ENCODE data around the gene SPOCK1.

Gene SPOCK1

DNA sequence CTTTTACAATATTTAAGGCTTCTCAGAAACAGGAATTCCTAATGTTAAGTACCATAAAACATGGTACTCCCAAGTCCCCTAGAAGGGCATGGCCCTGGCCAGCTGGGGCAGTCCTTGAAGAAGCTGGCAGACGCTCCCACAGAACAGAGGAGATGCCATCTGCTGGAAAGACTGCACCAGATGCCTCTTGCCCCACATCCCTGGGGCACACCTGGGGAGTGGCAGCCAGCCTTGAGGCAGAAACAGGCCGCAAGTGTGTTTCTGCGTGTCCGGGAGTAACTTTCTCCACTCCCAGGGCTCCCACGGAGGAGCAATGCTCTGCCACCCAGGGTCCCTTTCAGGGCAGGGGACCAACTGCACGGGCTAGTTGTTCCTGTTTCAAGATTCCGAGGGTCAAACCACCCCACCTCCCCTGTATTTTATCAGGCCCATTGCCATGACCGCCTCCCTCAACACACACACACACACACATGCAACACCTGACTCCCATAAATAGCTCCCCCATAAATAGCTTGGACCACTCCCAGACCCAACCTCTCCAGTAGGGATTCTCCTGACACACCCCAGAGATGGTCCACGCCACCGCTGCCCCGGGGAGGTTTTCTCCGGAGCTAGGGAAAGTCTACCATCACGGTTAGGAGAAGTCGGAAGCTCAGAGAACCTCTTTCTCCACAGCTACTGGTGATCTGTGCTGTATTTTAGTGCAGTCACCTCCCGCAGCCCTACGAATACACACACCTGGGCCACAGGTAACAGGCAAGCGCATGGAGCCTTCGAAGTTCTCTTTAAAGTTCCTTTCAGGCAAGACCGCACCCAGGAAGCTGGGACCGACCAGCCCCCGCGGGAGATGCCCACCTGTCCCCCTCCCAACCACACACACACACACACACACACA is 1.5 kb downstream of the SPOCK1 start:
- intact Hi-C loops (cut with DNase I) = loop anchor here (2.0 to 5.0 kb wide), 3 partner anchors 35 to 695 kb away; no protein-coding TSS in a partner anchor
- DNase-seq = peak in 9 of 10 donors; percentile 31 to 90 (median 49)

DNA sequence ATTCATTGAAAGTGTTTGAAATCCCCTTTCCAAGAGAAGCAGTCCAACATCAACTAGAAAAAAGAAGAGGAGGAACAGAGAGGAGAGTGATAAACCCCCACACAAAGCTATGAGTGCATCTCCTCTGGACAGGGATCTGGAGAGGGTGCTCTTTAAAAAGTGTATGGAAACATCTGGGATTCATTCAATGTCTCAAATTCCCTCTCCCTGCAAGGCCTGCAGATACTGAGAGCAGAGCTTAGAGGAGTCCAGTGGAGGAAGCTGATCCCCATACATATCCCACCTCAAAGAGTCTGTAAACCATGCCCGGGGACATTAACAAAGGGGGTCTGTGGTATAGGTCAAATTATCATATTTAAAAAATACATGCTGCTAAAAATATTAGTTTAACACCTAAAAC is 2.2 kb downstream of the SPOCK1 start:
- DNase-seq = no peak
- intact Hi-C loops (cut with DNase I) = loop anchor here (5.0 kb wide), 2 partner anchors 35 to 155 kb away; no protein-coding TSS in a partner anchor

DNA sequence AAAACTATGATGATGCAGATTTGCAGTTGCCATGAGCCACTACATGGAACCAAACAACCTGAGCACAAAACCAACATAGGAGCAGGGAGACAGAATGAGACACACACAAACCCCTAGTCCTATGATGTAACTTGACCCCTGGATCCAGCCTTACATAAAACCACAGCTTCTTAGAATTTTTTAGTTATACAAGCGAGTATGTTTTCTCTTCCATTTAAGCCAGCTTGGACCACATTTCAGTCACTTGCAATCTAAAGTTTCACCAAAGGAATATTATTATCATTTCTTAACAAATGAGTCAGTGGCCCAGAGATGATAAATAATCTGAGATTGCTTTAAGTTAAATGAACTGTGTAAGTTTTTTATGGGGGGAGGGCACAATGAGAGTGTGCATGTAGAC is 6.8 kb downstream of the SPOCK1 start:
- DNase-seq = no peak
- intact Hi-C loops (cut with DNase I) = no loop called here

DNA sequence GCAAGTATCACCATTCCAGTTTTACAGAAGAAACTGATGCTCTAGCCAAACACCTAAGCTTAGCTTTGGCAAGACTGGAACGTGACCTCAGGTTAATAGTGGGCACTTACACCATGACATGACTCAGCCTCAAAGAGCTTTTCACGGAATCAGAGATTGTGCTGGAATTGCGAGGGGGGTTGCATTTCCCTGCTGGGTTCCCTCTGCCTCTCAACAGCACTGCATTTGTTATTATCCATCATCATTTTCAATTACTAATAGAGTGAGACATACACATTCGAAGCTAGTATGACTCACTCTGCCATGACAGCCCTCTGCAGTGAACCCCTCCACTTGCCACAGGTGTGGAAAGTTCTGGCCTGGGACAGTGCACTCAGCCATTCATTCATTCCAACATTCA is 8.0 kb downstream of the SPOCK1 start:
- no peak for DNase-seq
- intact Hi-C loops (cut with DNase I) = no loop called here

DNA sequence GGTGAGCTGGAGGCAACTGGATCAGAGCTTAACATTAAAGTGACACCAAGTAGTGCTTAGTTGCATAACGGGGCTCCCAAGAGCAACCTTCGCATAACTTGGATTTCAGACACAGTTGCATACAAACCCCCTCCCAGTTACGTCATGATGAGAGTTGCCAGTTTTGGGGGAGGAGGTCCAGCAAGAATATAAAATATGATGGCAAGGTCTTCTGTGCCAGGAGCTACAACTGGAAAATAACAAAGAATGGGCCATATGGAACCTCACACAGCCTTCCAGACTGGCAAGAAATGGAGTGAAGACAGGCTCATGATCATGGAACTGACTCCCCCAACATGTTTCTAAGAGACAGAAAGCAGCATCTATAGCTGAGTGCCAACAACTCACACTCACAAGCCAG is 8.5 kb downstream of the SPOCK1 start:
- intact Hi-C loops (cut with DNase I) = no loop called here
- DNase-seq = no peak

DNA sequence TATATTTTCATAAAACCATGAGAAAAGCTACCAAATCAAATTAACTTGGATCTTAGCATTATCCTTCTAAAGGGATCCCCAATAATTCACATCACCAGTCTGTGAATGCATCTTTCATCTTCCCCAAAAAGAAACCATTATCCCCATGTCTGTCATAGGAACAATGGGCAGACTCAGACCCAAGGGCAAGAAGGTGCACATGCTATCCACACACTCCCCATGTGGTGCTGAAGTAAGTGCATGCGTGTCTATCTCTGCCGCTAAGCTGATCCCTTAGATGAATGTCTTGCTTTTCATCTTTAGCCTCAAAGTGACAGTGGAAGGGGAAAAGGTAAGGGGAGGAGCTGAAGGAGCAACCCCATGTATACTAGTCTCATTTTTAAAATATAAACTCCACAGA is 10.2 kb downstream of the SPOCK1 start:
- intact Hi-C loops (cut with DNase I) = no loop called here
- no peak for DNase-seq

DNA sequence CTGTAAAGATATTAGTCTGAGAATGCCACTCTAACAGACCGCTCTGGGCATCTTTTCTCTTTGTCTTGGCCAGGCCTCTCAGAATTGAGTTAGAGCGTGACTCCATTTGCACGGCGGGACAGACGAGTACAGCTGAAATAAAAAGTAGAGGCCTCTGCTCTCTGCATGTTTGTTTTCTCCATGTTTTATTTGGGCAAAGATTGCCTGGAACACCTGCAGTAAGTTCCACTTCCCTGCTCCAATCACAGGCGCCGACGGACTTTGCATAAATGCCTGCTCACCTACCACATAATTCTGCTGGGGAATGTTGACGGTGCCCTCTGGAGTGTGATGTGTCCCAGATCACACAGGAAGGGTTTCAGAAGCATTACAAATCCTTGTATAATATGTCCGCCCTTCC is 10.6 kb downstream of the SPOCK1 start:
- intact Hi-C loops (cut with DNase I) = no loop called here
- DNase-seq = no peak

DNA sequence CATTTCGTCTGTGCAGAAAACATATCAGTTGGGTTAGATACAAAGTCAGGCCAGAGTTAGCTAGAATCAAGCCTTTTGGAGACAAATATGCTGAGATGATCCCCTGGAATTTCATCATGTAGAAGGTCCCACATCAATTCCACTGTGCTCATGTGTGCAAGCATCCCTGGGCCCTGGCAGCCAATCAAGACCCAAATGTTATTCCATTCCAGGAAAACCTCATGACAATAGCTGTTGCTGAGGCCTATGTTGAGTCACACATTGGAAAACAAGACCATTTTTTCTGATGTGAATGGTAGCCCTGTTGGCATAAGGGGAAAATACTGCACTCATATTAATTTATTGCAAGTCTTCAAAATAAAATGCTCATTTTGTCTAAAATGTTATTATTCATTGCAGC is 11.5 kb downstream of the SPOCK1 start:
- DNase-seq = peak in 4 of 10 donors; percentile 24 to 84 (median 45)
- intact Hi-C loops (cut with DNase I) = no loop called here

DNA sequence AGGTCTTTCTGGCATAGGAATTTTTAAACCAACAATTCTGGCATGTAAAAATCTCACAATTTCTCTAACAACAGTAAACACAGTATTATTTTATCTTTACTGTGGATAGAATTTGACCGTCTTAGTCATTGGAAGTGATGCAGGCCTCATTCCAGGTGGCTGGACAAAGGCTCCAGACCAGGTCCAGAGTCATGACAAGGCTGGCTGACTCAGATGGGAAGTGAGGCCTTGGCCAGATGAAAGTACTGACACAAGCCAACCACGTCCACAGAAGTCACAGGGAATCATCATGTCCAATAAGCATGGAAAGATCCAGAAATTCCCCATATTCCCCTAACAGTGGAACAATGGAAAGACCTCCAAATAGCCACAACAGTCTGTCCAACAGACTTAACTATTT is 12.4 kb downstream of the SPOCK1 start:
- DNase-seq = no peak
- intact Hi-C loops (cut with DNase I) = no loop called here

DNA sequence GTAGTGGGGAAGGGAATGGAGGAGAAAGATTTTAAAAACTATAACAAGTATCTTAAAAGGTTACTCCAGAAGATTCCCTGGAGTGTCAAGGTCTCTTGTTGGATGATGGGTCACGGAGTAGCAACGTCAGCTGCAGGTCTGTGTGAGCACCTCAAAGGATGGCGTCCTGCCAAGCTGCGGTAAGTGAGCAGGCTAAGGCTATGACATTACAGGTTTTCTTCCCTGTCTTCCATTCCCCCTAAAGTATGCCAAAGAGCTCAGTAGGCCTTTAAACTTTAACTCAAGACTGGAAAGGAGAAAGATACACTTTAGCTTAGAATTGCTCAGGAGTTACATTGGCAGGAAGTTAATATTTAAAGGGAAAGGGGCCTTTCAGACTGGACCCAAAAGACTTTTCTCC is 17.5 kb downstream of the SPOCK1 start:
- DNase-seq = no peak
- intact Hi-C loops (cut with DNase I) = no loop called here

DNA sequence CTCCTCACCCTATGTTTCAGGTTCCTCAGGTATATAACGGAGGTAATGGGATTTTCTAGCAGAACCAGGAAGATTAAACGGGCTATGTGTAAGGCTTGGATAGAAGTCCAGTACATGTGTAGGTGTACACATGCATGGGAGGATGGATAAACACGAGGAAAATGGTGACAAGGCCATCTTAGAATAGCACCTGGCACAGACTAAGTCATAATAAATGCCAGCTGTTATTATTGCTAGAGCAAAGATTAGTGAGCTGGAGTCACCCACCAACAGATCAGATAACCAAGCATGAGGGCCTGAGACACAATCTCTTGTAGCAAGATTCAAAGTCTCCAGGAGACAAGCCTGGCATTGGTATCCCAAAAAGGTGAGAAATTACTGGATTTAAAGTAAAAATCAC is 21.1 kb downstream of the SPOCK1 start:
- intact Hi-C loops (cut with DNase I) = no loop called here
- DNase-seq = no peak

DNA sequence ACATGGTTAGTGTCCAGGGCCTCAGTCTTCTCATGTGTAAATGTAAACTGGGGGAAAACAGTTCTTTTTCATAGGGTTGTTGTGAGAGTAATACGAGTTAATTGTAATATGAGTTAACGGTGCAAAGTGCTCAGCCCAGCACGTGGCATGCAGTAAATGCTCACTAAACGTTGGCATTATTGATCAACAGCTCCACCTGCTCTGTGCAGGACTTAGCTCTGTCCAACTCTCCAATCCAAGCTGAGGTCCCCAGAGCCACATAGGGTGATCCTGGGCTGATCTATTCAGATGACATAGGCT is 28.3 kb downstream of the SPOCK1 start:
- no peak for DNase-seq
- intact Hi-C loops (cut with DNase I) = no loop called here

DNA sequence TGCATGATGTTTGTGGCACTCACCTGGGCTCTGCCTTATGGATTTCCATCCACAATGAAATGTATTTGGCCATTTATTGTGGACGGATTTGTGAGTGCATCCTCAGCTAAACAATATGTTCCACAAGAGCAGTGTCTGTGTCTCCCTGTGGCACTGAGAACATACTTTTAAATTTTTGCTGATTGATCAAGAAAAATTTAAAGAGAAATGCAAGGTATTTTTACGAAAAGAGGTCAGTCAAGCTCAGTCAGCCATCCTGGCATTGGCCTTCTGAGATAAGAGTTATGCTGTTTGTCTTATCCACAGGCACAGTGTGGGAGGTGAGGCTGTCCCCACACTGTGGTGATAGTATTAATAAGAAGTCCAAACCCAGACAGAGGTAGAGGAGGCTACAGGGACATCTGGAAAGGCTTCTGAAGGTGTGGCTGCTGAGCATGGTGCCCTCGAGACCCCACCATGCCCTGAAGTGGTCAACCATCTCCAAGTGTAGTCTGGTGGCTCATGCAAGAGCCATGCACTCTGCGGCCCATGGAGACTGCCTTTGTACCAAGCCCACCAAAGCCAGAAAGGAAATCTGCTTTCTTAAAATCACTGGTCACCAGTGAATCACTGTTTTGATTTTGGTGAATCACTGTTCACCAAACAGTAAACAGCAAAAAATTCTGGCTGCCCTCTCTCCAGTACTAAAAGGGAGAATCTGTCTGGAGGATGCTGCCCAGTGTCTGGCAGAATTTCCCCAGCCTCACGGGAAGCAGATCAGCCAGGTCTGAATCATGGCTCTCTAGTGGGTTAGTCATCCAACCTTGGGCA is 28.8 kb downstream of the SPOCK1 start:
- intact Hi-C loops (cut with DNase I) = no loop called here
- no peak for DNase-seq

DNA sequence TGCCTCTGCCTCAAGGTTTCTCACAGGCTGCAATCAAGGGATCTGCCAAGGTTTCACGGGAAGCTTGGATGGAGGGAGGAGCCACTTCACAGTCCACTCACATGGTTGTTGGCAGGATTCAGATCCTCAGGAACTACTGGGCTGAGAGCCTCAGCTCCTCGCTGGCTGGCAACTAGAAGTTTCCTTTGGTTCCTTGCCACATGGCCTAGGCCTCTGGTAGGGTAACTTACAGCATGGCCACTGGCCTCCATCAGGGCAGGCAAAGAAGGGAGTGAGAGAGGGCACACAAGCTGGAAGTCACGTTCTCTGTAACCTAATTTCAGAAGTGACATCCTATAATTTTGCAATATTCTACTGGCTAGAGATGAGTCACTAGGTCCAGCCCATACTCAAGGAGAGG is 32.2 kb downstream of the SPOCK1 start:
- peak in 4 of 10 donors; percentile 29 to 89 (median 60) for DNase-seq
- intact Hi-C loops (cut with DNase I) = no loop called here

DNA sequence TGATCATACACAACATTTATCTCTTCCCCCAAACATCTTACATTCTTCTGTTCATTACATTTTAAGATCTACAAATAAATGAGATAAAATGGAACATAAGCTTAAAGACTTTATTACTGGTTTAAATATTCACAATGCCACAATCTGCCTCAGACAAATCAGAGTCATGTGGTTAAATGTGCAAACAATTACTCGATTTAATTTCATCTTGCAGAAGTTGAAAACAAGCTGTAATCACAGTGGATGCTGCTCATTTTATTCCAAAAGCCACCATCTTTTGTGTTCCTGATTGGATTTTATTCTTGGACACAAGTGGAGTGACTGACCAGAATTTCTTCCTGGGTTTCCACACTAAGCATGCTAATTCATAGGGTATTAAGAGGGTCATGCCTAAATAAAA is 33.2 kb downstream of the SPOCK1 start:
- no peak for DNase-seq
- intact Hi-C loops (cut with DNase I) = no loop called here

DNA sequence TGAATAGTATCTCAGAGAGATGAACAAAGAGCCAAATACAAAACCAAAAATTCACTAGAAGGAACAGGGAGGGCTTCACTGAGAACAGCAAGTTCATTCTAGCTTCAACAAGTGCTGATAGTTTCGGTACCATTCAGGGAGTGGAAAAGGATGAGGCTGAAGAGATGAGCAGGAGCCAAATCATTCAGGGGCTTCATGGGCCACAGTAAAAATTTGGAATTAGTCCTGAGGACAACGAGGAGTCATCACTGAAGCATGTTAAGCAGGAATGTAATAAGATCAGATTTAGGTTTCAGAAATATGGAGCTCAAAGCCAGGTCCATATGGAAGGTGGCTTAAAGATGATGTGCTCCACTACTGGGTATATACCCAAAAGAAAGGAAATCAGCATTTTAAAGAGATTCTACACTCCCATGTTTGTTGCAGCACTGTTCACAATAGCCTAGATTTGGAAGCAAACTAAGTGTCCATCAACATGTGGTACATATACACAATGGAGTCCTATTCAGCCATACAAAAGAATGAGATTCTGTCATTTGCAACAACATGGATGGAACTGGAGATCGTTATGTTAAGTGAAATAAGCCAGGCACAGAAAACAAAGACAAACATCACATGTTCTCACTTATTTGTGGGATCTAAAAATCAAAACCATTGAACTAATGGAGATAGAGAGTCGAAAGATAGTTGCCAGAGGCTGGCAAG is 36.2 kb downstream of the SPOCK1 start:
- intact Hi-C loops (cut with DNase I) = loop anchor here (5.0 kb wide), 1 partner anchor 34 kb away; the partner anchor contains the start of gene SPOCK1
- no peak for DNase-seq

DNA sequence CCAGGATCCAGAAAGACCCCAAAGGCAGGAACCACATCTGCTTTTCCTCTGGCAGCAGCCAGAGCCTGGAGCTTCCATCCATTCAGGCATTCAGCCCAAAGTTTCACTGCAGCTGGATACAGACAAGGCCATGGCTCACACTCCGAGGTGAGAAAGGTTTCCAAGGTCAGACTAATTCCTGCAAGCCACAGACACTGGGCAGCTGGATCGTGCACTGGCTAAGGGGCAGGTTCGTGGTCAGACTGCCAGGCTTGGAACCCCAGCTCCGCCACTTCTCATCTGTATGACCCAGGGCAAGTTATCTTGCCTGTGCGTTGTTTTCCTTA is 36.9 kb downstream of the SPOCK1 start:
- no peak for DNase-seq
- intact Hi-C loops (cut with DNase I) = loop anchor here (5.0 kb wide), 1 partner anchor 35 kb away; the partner anchor contains the start of gene SPOCK1

DNA sequence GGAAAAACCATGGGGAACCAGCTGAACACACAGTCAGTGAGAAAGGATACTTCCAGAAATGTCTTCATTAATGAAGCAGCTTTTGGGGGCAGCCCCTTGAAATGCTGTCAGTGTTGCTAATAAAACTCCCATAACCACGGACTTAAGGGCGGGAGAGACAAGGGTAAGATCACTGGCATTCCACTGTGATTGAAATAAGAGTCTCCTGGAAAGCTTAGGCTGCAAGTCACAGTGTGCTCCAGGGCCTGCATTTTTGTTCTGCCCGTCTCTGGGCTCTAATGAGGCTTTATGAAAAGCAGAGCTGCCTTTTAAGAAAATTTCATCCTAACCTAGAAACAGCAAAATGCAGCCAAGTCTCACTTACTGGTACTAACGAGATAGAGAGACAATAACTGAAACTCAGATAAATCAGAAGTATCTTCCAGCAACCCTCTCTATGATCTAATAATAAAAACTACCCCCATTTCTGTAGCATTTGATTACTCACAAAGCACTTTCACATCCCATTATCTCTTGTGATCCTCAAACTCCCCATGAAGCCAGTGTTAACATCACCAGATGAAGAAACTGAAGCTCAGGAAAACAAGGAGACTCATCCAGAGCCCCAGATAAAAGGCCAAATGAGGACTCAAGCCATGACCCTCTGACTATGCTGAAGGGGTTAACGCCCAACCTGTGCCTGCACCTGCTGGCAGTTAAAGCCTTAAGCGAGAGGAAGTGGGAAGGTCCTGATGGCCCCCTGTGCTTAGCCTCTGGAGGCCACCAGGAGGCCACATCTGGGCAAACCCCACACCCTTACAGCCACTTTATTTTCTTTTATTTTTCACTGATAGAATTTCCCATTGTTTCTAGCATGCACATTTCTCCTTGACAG is 37.5 kb downstream of the SPOCK1 start:
- intact Hi-C loops (cut with DNase I) = loop anchor here (5.0 kb wide), 1 partner anchor 36 kb away; the partner anchor contains the start of gene SPOCK1
- DNase-seq = no peak

DNA sequence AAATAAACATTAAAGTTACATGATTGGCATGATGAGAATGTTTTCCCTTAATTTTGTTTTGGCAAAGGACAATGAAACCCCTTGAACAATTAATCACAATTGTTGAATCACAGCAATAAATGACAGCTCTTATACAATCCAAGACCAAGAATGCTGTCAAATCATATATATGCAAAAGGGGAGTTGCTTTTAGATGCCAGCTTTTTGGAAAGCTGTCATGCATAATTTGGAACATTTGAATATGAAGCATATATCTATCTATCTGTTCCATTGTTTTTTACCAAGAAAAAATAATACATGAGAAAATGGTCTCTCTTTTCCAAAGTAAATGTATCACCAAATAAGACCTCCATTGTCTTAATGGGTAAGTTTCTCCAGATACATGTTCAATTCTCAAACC is 44.5 kb downstream of the SPOCK1 start:
- intact Hi-C loops (cut with DNase I) = no loop called here
- no peak for DNase-seq

DNA sequence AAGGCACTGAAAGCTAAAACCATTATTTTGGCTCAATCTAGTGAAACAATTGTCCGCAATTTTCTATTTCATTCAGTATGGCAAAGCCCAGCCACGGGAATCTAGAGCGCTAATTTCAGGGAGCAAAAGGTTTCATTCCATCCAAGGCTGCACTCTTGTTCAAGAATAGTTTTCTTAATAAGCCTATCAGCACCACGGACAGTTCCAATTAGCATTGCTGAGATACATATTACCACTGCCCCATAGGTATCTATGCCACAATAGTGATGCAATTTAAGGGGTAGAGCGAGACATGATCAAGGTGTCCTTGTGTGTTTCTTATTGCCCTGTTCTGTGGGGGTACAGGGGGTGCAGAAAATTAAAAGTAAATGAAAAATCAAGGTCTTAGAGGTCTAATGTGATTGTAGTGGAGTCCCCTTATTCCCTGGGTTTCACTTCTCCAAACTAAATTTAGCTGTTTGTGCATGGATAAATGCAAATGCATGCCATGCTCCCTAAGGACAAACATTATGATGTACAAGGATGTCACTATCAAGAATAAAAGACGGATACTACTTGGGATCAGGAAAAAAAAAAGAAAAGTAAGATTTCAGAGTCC is 45.5 kb downstream of the SPOCK1 start:
- no peak for DNase-seq
- intact Hi-C loops (cut with DNase I) = no loop called here
